ENCODE data around the gene PPP1R16B.

PPP1R16B gene

GRCh38 chr20:38961530-38962043 lies 156.1 kb downstream of the PPP1R16B start:
- TF ChIP-seq CTCF (IDR thresholded peaks at IDR 0.05; ENCODE audit: low read depth, low read length): no peak
- no peak for DNase-seq (ENCODE audit: extremely low read depth, low read depth)

GRCh38 chr20:38962044-38962927 lies 156.8 kb downstream of the PPP1R16B start, which contains the start of gene DHX35:
Gene DHX35 (plus strand): TSS chr20:38962344. CDS start chr20:38962368, 24 bp downstream.
- TF ChIP-seq CTCF (IDR thresholded peaks at IDR 0.05; ENCODE audit: low read depth, low read length): peak; percentile 47
- DNase-seq (ENCODE audit: extremely low read depth, low read depth): peak; percentile 89

GRCh38 chr20:38962928-38963401 lies 157.5 kb downstream of the PPP1R16B start:
- TF ChIP-seq CTCF (IDR thresholded peaks at IDR 0.05; ENCODE audit: low read depth, low read length): no peak
- no peak for DNase-seq (ENCODE audit: extremely low read depth, low read depth)

GRCh38 chr20:38963745-38964144 lies 158.2 kb downstream of the PPP1R16B start:
- TF ChIP-seq CTCF (IDR thresholded peaks at IDR 0.05; ENCODE audit: low read depth, low read length): no peak
- DNase-seq (ENCODE audit: extremely low read depth, low read depth): no peak

- DNase-seq (ENCODE audit: extremely low read depth, low read depth): no peak
- no peak for TF ChIP-seq CTCF (IDR thresholded peaks at IDR 0.05; ENCODE audit: low read depth, low read length)
Observed at GRCh38 chr20:38965264-38965663, 159.8 kb downstream of the PPP1R16B start.

GRCh38 chr20:38968090-38968489 lies 162.6 kb downstream of the PPP1R16B start:
- TF ChIP-seq CTCF (IDR thresholded peaks at IDR 0.05; ENCODE audit: low read depth, low read length): no peak
- DNase-seq (ENCODE audit: extremely low read depth, low read depth): no peak

- no peak for DNase-seq (ENCODE audit: extremely low read depth, low read depth)
- TF ChIP-seq CTCF (IDR thresholded peaks at IDR 0.05; ENCODE audit: low read depth, low read length): no peak
Observed at GRCh38 chr20:38969708-38970107, 164.2 kb downstream of the PPP1R16B start.

Data from AG09319 (cell line).